HCT116 (cell line): ENCODE results near the gene THSD4. TPM values are rescaled to one million over a fixed set of nuclear protein-coding genes. Genes with fewer than 3 reads are reported as not detected.

Experiments used
- ATAC-seq: fragments of 200-7000 bp; cut with Tn5 transposase; 2 replicates; pipeline ENCODE4 v1.9.1; 2020; ENCODE audit warnings: mild to moderate bottlenecking, moderate library complexity
- BruUV-seq: library from RNA; stranded (reverse); fragments of 400-500 nt; replicated peaks from 2 replicates; lab custom pipeline; 2021; lab: Mats Ljungman, UMichigan
- CTCF ChIA-PET: fragments of 300-600 bp; sonication (Branson Sonifier 250); formaldehyde crosslinking; loops from one replicate; lab custom pipeline; 2021; ENCODE audit warnings: antibody characterized with exemption; lab: Charles Lee
- POLR2A ChIA-PET: fragments of 300-600, 350-600 bp; sonication (Branson Sonifier 250); formaldehyde crosslinking; loops from one replicate; lab custom pipeline; 2021; ENCODE audit warnings: antibody characterized with exemption; lab: Charles Lee
- RAD21 ChIA-PET, 2 experiments: fragments of 300-600 bp; sonication (Branson Sonifier 250); formaldehyde crosslinking; loops; one replicate each; lab custom pipeline; 2023; ENCODE audit warnings: low total read pairs in 2 of 2; ENCODE audit not compliant: uncharacterized antibody in 2 of 2, unreplicated experiment in 2 of 2, low non-redundant PET in 1 of 2; lab: Charles Lee
- DNase-seq: peaks from one replicate; pipeline ENCODE4 v3.0.0-alpha.2; 2010; ENCODE audit warnings: low read depth, low spot score
- H2AFZ ChIP-seq: fragments of 200-600 bp; shearing (Covaris generic), sonication (generic); 2 replicates; pipeline ENCODE4 v1.6.1; 2017; ENCODE audit warnings: low read depth, mixed run types, mixed read lengths, antibody characterized with exemption, low read length; ENCODE audit not compliant: poor library complexity, severe bottlenecking
- H3K27ac ChIP-seq: 2 replicates; pipeline ENCODE4 v1.5.1; 2012; ENCODE audit warnings: low read depth, low read length
- H3K27me3 ChIP-seq: fragments of 200-600 bp; sonication (generic); 2 replicates; pipeline ENCODE4 v1.6.1; 2016; ENCODE audit warnings: mixed run types, low read length, mixed read lengths; ENCODE audit not compliant: insufficient read depth
- H3K36me3 ChIP-seq, 2 experiments: fragments of 200-500 bp in 1 of 2; fragments of 200-600 bp in 1 of 2; sonication (Bioruptor generic) in 1 of 2; sonication (generic) in 1 of 2; 2 replicates each; pipeline versions ENCODE4 v1.5.1 to v1.6.1; 2014 to 2016; ENCODE audit warnings: low read length in 2 of 2, inconsistent platforms in 1 of 2, mixed read lengths in 1 of 2, mixed run types in 1 of 2; ENCODE audit not compliant: insufficient read depth in 2 of 2, control insufficient read depth in 1 of 2
- H3K4me1 ChIP-seq, 2 experiments: fragments of 200-600 bp in 1 of 2; sonication (generic) in 1 of 2; 2 replicates each; pipeline versions ENCODE4 v1.5.1 to v1.6.1; 2012 to 2017; ENCODE audit warnings: low read length in 2 of 2, inconsistent platforms in 1 of 2, mild to moderate bottlenecking in 1 of 2, mixed read lengths in 1 of 2, mixed run types in 1 of 2, moderate library complexity in 1 of 2; ENCODE audit not compliant: insufficient read depth in 2 of 2, control insufficient read depth in 1 of 2
- H3K4me2 ChIP-seq: fragments of 200-600 bp; sonication (generic); 2 replicates; pipeline ENCODE4 v1.6.1; 2017; ENCODE audit warnings: mixed run types, low read length, mixed read lengths
- H3K4me3 ChIP-seq, 2 experiments: fragments of 200-600 bp in 1 of 2; sonication (generic) in 1 of 2; replicated peaks in 1 of 2; 2 replicates each; pipeline ENCODE4 v1.5.1; 2011 to 2016; ENCODE audit warnings: low read length in 2 of 2, control low read depth in 1 of 2, low read depth in 1 of 2, mild to moderate bottlenecking in 1 of 2, mixed read lengths in 1 of 2, mixed run types in 1 of 2
- H3K79me2 ChIP-seq: fragments of 200-600 bp; sonication (generic); 2 replicates; pipeline ENCODE4 v1.6.1; 2017; ENCODE audit warnings: mild to moderate bottlenecking, mixed run types, low read length, moderate library complexity, mixed read lengths; ENCODE audit not compliant: insufficient read depth
- H3K9ac ChIP-seq: fragments of 200-600 bp; sonication (generic); 2 replicates; pipeline ENCODE4 v1.6.1; 2016; ENCODE audit warnings: low read length, mixed read lengths
- H3K9me2 ChIP-seq: fragments of 200-600 bp; sonication (generic), shearing (Covaris generic); 2 replicates; pipeline ENCODE4 v1.6.1; 2017; ENCODE audit warnings: mixed run types, mild to moderate bottlenecking, moderate library complexity; ENCODE audit not compliant: insufficient read depth
- H3K9me3 ChIP-seq, 2 experiments: fragments of 200-500 bp in 1 of 2; fragments of 200-600 bp in 1 of 2; sonication (Bioruptor generic) in 1 of 2; sonication (generic) in 1 of 2; 2 replicates each; pipeline ENCODE4 v1.6.1; 2014 to 2017; ENCODE audit warnings: low read length in 2 of 2, mixed read lengths in 2 of 2, inconsistent platforms in 1 of 2, low read depth in 1 of 2, mild to moderate bottlenecking in 1 of 2, mixed run types in 1 of 2, moderate library complexity in 1 of 2; ENCODE audit not compliant: control insufficient read depth in 1 of 2, insufficient read depth in 1 of 2
- H4K20me1 ChIP-seq: fragments of 200-600 bp; sonication (generic), shearing (Covaris generic); 2 replicates; pipeline ENCODE4 v1.6.1; 2017; ENCODE audit warnings: mixed run types, mild to moderate bottlenecking, moderate library complexity; ENCODE audit not compliant: insufficient read depth
- ATF3 ChIP-seq: IDR thresholded peaks from 2 replicates; pipeline ENCODE4 v1.6.1; 2012
- CBX3 ChIP-seq: IDR thresholded peaks from 2 replicates; pipeline ENCODE4 v1.6.1; 2012; ENCODE audit warnings: low read depth
- CEBPB ChIP-seq: IDR thresholded peaks from 2 replicates; pipeline ENCODE4 v1.6.1; 2012; ENCODE audit warnings: low read depth
- CTCF ChIP-seq, 3 experiments: fragments of 200-600 bp in 1 of 3; sonication (generic) in 1 of 3; IDR thresholded peaks in 2 of 3; conservative IDR thresholded peaks in 1 of 3; 2 replicates each; pipeline ENCODE4 v1.5.1; 2012 to 2017; ENCODE audit warnings: low read depth in 2 of 3, low read length in 2 of 3, antibody characterized with exemption in 1 of 3, borderline replicate concordance in 1 of 3, control low read depth in 1 of 3, mild to moderate bottlenecking in 1 of 3, mixed read lengths in 1 of 3, mixed run types in 1 of 3, moderate library complexity in 1 of 3; ENCODE audit not compliant: insufficient read depth in 1 of 3
- EGR1 ChIP-seq: IDR thresholded peaks from 2 replicates; pipeline ENCODE4 v1.6.1; 2012; ENCODE audit warnings: low read depth
- EZH2 ChIP-seq: fragments of 200-600 bp; sonication (generic); IDR thresholded peaks from 2 replicates; pipeline ENCODE4 v1.6.1; 2017; ENCODE audit warnings: antibody characterized with exemption, mixed run types
- JUND ChIP-seq: IDR thresholded peaks from 2 replicates; pipeline ENCODE4 v1.6.1; 2012
- POLR2AphosphoS5 ChIP-seq: IDR thresholded peaks from 2 replicates; pipeline ENCODE4 v1.6.1; 2011; ENCODE audit warnings: mild to moderate bottlenecking, low read depth, low read length, moderate library complexity
- RAD21 ChIP-seq: IDR thresholded peaks from 2 replicates; pipeline ENCODE4 v1.6.1; 2012; ENCODE audit warnings: low read depth, mild to moderate bottlenecking
- REST ChIP-seq: IDR thresholded peaks from 2 replicates; pipeline ENCODE4 v1.6.1; 2012; ENCODE audit warnings: low read depth
- SRF ChIP-seq: IDR thresholded peaks from 2 replicates; pipeline ENCODE4 v1.6.1; 2012; ENCODE audit warnings: low read depth
- TCF7L2 ChIP-seq: IDR thresholded peaks from 2 replicates; pipeline ENCODE4 v1.7.0; 2011; ENCODE audit warnings: borderline replicate concordance, inconsistent platforms; ENCODE audit not compliant: insufficient read depth, insufficient read length; ENCODE audit errors: extremely low read depth
- YY1 ChIP-seq: IDR thresholded peaks from 2 replicates; pipeline ENCODE4 v1.6.1; 2011; ENCODE audit warnings: low read length, low read depth, moderate library complexity, mild to moderate bottlenecking; ENCODE audit not compliant: insufficient replicate concordance; ENCODE audit errors: extremely low read depth
- ZFX ChIP-seq: fragments of 450-650 bp; IDR thresholded peaks from 2 replicates; pipeline ENCODE4 v1.6.1; 2017
- ZNF274 ChIP-seq: fragments of 200-500 bp; sonication (Bioruptor generic); IDR thresholded peaks from 2 replicates; pipeline ENCODE4 v1.6.1; 2014; ENCODE audit warnings: mild to moderate bottlenecking, low read depth, low read length, inconsistent platforms
- intact Hi-C: fragments of 100-400 bp; cut with micrococcal nuclease; formaldehyde crosslinking; loops from 2 replicates; pipeline ENCODE4 v1.10.0; 2022
- total RNA-seq: library from RNA; stranded (reverse); gene quantifications from one replicate; pipeline ENCODE4 v1.2.1, GENCODE V29; 2021; ENCODE audit not compliant: unreplicated experiment
- TF ChIP-seq, protein P1 (sequence below): IDR thresholded peaks from 2 replicates; pipeline ENCODE4 v1.6.1; 2011; ENCODE audit warnings: mild to moderate bottlenecking, low read length, moderate library complexity; ENCODE audit not compliant: insufficient replicate concordance; ENCODE audit errors: extremely low read depth
- TF ChIP-seq, protein P2 (sequence below): IDR thresholded peaks from 2 replicates; pipeline ENCODE4 v1.6.1; 2012

THSD4 gene
- total RNA-seq, 1 experiment from 2014 or later = 30.5 TPM

- Histone ChIP-seq H3K9ac (no peak overlapping the region), H3K4me2 (no peak overlapping the region), H3K79me2 (no peaks in the 10 kb centered on the region), H3K27ac (no peak overlapping the region), H3K4me1 (no peaks in the 10 kb centered on the region), H3K36me3 (no peaks in the 10 kb centered on the region), H3K4me3 (no peak overlapping the region), H3K9me2 (no peaks in the 10 kb centered on the region), H3K9me3 (no peaks in the 10 kb centered on the region)
- intact Hi-C loops = no loop called here
- RAD21 ChIA-PET = no interaction called here
- ATAC-seq (no peak), DNase-seq (no peak)
- POLR2A ChIA-PET = no interaction called here
- TF ChIP-seq EGR1 = no peak
- TF ChIP-seq CBX3 = no peak
- TF ChIP-seq JUND = no peak
- TF ChIP-seq REST = no peak
- TF ChIP-seq TCF7L2 = no peak
- TF ChIP-seq CEBPB = no peak
- TF ChIP-seq YY1 = no peak
- TF ChIP-seq ATF3 = no peak
- TF ChIP-seq EZH2 = no peak
- TF ChIP-seq, protein P1, sequence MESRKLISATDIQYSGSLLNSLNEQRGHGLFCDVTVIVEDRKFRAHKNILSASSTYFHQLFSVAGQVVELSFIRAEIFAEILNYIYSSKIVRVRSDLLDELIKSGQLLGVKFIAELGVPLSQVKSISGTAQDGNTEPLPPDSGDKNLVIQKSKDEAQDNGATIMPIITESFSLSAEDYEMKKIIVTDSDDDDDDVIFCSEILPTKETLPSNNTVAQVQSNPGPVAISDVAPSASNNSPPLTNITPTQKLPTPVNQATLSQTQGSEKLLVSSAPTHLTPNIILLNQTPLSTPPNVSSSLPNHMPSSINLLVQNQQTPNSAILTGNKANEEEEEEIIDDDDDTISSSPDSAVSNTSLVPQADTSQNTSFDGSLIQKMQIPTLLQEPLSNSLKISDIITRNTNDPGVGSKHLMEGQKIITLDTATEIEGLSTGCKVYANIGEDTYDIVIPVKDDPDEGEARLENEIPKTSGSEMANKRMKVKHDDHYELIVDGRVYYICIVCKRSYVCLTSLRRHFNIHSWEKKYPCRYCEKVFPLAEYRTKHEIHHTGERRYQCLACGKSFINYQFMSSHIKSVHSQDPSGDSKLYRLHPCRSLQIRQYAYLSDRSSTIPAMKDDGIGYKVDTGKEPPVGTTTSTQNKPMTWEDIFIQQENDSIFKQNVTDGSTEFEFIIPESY = no peak
- TF ChIP-seq ZFX = no peak
- no peak for TF ChIP-seq ZNF274
- no peak for TF ChIP-seq POLR2AphosphoS5
- no peak for TF ChIP-seq SRF
- no peak for TF ChIP-seq CTCF (IDR thresholded peaks at IDR 0.05 in 2 of 3, conservative IDR thresholded peaks at IDR 0.05 in 1 of 3; ENCODE audit: borderline replicate concordance in 1 of 3, insufficient read depth in 1 of 3, low read depth in 2 of 3, low read length in 2 of 3)
- no peak for TF ChIP-seq RAD21
- TF ChIP-seq, protein P2, sequence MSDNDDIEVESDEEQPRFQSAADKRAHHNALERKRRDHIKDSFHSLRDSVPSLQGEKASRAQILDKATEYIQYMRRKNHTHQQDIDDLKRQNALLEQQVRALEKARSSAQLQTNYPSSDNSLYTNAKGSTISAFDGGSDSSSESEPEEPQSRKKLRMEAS = no peak
- TF ChIP-seq, all 23 proteins: peak for 0
- Histone ChIP-seq H2AFZ (no peak overlapping the region), H4K20me1 (no peaks in the 10 kb centered on the region), H3K27me3 (no peaks in the 10 kb centered on the region)
- CTCF ChIA-PET = no interaction called here
- no TSS peak for BruUV-seq
Measured at GRCh38 chr15:71078506-71079207, 36.6 kb upstream of the THSD4 start.
